Mammary microvascular endothelial cell (primary cell): ENCODE results near the gene HLA-DMB. TPM values are rescaled to one million over a fixed set of nuclear protein-coding genes. Genes with fewer than 3 reads are reported as not detected.

ENCODE experiments used
- total RNA-seq: library from RNA; depleted of rRNA; stranded (reverse); fragments of >200 nt; gene quantifications from 2 replicates; pipeline ENCODE4 v1.2.3, GENCODE V29; 2015

The HLA-DMB gene
- total RNA-seq, result 1.2 and 1.3 TPM in 2 replicates

GRCh38 chr6:32940656-32941213, at the start of gene HLA-DMB:
HLA-DMB (minus strand) TSS chr6:32941028; CDS start chr6:32940807, 221 bp downstream.

DNA sequence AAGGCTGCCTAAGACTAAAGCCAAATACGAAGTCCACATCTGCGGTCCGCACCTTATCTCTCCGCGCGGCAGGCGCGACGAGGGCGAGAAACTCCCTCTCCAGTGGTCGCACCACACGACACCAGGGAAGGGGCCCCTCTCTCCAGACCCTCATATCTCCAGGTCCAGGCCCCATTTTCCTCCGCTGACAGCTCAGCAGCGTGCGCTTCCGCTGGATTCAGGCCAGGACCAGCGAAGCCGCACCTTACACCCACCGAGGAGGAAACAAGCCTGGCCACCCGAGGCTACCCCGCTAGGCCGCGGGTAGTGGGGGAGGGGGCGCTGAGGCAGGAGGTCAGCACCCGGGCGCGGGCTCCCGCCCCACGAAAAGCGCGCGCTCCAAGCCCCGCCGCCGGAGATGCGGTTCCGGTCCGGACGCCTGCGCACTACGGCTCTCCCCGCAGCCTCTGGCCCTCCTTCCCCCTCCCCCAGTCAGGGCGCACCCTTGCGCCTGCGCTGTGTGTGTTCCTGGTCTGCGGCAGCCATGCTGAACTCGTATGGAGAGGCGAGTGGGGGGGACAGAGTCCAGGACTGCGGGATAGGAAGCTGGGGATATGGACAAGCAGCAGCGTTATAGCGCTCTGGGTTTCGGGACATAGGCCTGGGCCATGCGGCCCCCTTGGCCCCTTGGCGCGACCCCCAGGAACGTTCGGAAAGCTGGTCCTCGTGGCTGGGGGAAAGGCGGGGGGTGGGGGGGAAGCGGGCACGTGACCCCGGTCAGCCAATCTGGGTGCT, 27.5 kb upstream of the HLA-DMB start, which contains the start of gene BRD2:
BRD2 (plus strand) TSS at position 502 of the 774 bp plus-strand sequence. CDS start 4,305 bp downstream, outside the sequence.

DNA sequence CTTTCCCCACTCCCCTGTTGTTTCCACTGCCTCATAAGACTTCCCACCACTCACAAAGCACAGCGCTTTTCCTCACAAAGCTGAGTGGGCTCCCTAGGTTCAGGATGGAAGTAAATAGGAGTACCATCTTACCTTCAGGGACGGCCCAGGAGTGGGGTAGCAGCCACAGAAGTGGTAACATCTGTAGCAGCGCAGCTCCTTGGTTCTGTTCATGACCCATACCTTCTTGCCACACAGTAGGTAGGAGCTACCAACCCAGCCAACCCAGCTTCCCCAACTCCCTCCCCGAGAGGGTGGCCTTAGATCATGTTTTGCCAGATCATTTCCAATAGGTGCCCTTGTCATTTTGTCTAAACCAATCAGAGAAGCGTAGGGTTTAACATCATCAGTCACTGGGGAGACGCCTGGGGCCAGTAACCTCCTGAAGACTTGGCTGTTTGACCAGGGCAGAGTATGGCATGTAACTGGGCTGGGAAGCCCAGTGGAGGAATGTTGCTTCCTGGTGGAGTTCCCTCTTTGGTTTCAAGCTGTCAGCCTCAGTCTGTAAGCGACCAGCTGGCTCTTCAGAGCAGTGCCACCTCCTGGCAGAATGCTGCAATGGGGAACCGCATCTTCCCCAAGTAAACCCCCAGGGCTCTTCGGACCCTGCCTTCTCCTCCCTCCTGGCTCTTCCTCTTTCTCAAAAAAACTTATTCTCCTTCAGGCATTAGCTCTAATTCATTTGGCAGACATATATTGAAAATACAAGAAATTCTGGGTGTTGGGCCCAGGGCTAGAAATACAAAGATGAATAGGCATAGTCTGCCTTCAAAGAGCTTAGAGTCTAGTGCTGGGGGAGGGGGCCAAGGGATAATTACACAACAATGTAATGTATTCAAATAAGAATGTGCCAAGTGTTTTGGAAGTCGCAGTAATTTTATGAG, 12.2 kb upstream of the HLA-DMB start, which contains the start of gene HLA-DMA:
HLA-DMA (minus strand) TSS at position 281 of the 923 bp plus-strand sequence; CDS start at position 220, 61 bp downstream.

Other genes with a start within 250 kb of the HLA-DMB start
- gene HLA-DQA2, start 199.6 kb downstream of the HLA-DMB start, total RNA-seq, result not detected in 2 replicates
- not detected in 2 replicates for gene HLA-DQB2, start 177.5 kb downstream of the HLA-DMB start, total RNA-seq
- 0.10 and 0.13 TPM in 2 replicates for gene HLA-DOB, start 124.0 kb downstream of the HLA-DMB start, total RNA-seq
- gene TAP2, start 102.3 kb downstream of the HLA-DMB start, total RNA-seq, result 31.0 and 34.9 TPM in 2 replicates
- 158 and 164 TPM in 2 replicates for gene PSMB8, start 97.0 kb downstream of the HLA-DMB start, total RNA-seq
- gene TAP1, start 87.3 kb downstream of the HLA-DMB start, total RNA-seq, result 111 and 118 TPM in 2 replicates
- gene PSMB9, start 86.8 kb downstream of the HLA-DMB start, total RNA-seq, result 135 and 157 TPM in 2 replicates
- gene HLA-DMA, start 12.1 kb upstream of the HLA-DMB start, total RNA-seq, result 2.3 and 4.9 TPM in 2 replicates
- 98.5 and 99.9 TPM in 2 replicates for gene BRD2, start 27.6 kb upstream of the HLA-DMB start, total RNA-seq
- gene HLA-DOA, start 68.6 kb upstream of the HLA-DMB start, total RNA-seq, result not detected in 2 replicates
- gene HLA-DPA1, start 132.6 kb upstream of the HLA-DMB start, total RNA-seq, result 9.8 and 28.3 TPM in 2 replicates
- gene HLA-DPB1, start 135.0 kb upstream of the HLA-DMB start, total RNA-seq, result 31.0 and 37.8 TPM in 2 replicates